H1 (cell line): ENCODE measurements around the gene ASB6. TPM values are rescaled to one million over a fixed set of nuclear protein-coding genes. Genes with fewer than 3 reads are reported as not detected.

ENCODE experiments used
- CTCF ChIA-PET: fragments of 300-600 bp; sonication (Branson Sonifier 250); formaldehyde crosslinking; loops from one replicate; lab custom pipeline; 2021; ENCODE audit not compliant: partially characterized antibody; lab: Charles Lee
- POLR2A ChIA-PET: fragments of 300-600 bp; sonication (Branson Sonifier 250); formaldehyde crosslinking; loops from one replicate; lab custom pipeline; 2021; ENCODE audit warnings: inconsistent platforms; ENCODE audit not compliant: partially characterized antibody; lab: Charles Lee
- DNase-seq, 2 experiments: peaks; one replicate each; pipeline versions ENCODE4 v3.0.0 to v3.0.0-alpha.2; 2010 to 2022; ENCODE audit warnings: low spot score in 2 of 2, low read depth in 1 of 2, mixed read lengths in 1 of 2
- FAIRE-seq: peaks from 2 replicates; lab custom pipeline; 2011; peaks lifted over from hg19 to GRCh38; lab: Jason Lieb, UNC
- H2AFZ ChIP-seq: 2 replicates; pipeline ENCODE4 v1.8.1; 2012; ENCODE audit warnings: low read length, inconsistent platforms
- H2AK5ac ChIP-seq: 2 replicates; pipeline ENCODE4 v1.6.1; 2013; ENCODE audit warnings: low read depth, low read length
- H2BK120ac ChIP-seq: replicated peaks from 2 replicates; pipeline ENCODE3; 2013; ENCODE audit warnings: low read depth, low read length, inconsistent platforms
- H2BK12ac ChIP-seq: 2 replicates; pipeline ENCODE4 v1.6.1; 2013; ENCODE audit warnings: low read depth, low read length
- H2BK15ac ChIP-seq: 2 replicates; pipeline ENCODE4 v1.6.1; 2013; ENCODE audit warnings: low read length
- H2BK20ac ChIP-seq: 2 replicates; pipeline ENCODE4 v1.6.1; 2013; ENCODE audit warnings: low read length
- H2BK5ac ChIP-seq: 2 replicates; pipeline ENCODE4 v1.6.1; 2013; ENCODE audit warnings: low read depth, low read length
- H3K14ac ChIP-seq: 2 replicates; pipeline ENCODE4 v1.6.1; 2013; ENCODE audit warnings: inconsistent platforms; ENCODE audit not compliant: insufficient read length
- H3K18ac ChIP-seq: 2 replicates; pipeline ENCODE4 v1.6.1; 2013; ENCODE audit warnings: low read length; ENCODE audit errors: extremely low read depth
- H3K23ac ChIP-seq: 2 replicates; pipeline ENCODE4 v1.6.1; 2013; ENCODE audit warnings: inconsistent platforms; ENCODE audit not compliant: insufficient read length
- H3K23me2 ChIP-seq: 2 replicates; pipeline ENCODE4 v1.6.1; 2013; ENCODE audit warnings: low read depth, low read length
- H3K27ac ChIP-seq: 2 replicates; pipeline ENCODE4 v1.6.1; 2011; ENCODE audit warnings: low read depth, low read length, inconsistent platforms
- H3K27me3 ChIP-seq, 4 experiments: replicated peaks in 1 of 4; 1 replicate in 1 of 4; 2 replicates in 3 of 4; pipeline versions ENCODE4 v1.6.1 to v1.8.1; 2011 to 2013; ENCODE audit warnings: low read length in 3 of 4, mild to moderate bottlenecking in 3 of 4, inconsistent platforms in 2 of 4, mixed read lengths in 2 of 4, moderate library complexity in 1 of 4; ENCODE audit not compliant: control insufficient read depth in 3 of 4, insufficient read depth in 3 of 4; ENCODE audit errors: extremely low read depth in 1 of 4
- H3K36me3 ChIP-seq, 4 experiments: 2 replicates each; pipeline versions ENCODE4 v1.6.1 to v1.8.1; 2011 to 2013; ENCODE audit warnings: mild to moderate bottlenecking in 4 of 4, low read length in 3 of 4, moderate library complexity in 2 of 4, control low read depth in 1 of 4, inconsistent platforms in 1 of 4; ENCODE audit not compliant: insufficient read depth in 4 of 4, control insufficient read depth in 2 of 4
- H3K4ac ChIP-seq: replicated peaks from 2 replicates; pipeline ENCODE3; 2013; ENCODE audit warnings: low read length, low read depth, mixed read lengths, inconsistent platforms; ENCODE audit not compliant: insufficient read length
- H3K4me1 ChIP-seq, 4 experiments: replicated peaks in 1 of 4; 1 replicate in 1 of 4; 2 replicates in 3 of 4; pipeline versions ENCODE4 v1.6.1 to v1.8.1; 2011 to 2013; ENCODE audit warnings: low read length in 3 of 4, inconsistent platforms in 2 of 4, mixed read lengths in 1 of 4; ENCODE audit not compliant: insufficient read depth in 4 of 4, control insufficient read depth in 3 of 4
- H3K4me2 ChIP-seq, 2 experiments: 2 replicates each; pipeline versions ENCODE4 v1.6.1 to v1.8.1; 2011 to 2013; ENCODE audit warnings: low read depth in 2 of 2, low read length in 2 of 2, control low read depth in 1 of 2, inconsistent platforms in 1 of 2, mild to moderate bottlenecking in 1 of 2; ENCODE audit not compliant: insufficient read depth in 1 of 2
- H3K4me3 ChIP-seq, 4 experiments: fragments of 200-600, 300-600 bp in 1 of 4; sonication (generic), shearing (Covaris generic), sonication (Bioruptor Twin) in 1 of 4; 2 replicates each; pipeline versions ENCODE4 v1.5.1 to v1.8.1; 2011 to 2016; ENCODE audit warnings: low read length in 4 of 4, low read depth in 3 of 4, control low read depth in 2 of 4, inconsistent platforms in 2 of 4, mild to moderate bottlenecking in 2 of 4, mixed read lengths in 1 of 4, moderate library complexity in 1 of 4; ENCODE audit not compliant: insufficient read depth in 2 of 4; ENCODE audit errors: extremely low read depth in 1 of 4
- H3K56ac ChIP-seq: replicated peaks from 2 replicates; pipeline ENCODE3; 2013; ENCODE audit warnings: low read depth, mild to moderate bottlenecking, mixed read lengths, low read length, inconsistent platforms; ENCODE audit not compliant: insufficient read length
- H3K79me1 ChIP-seq: 2 replicates; pipeline ENCODE4 v1.6.1; 2013; ENCODE audit warnings: low read depth, low read length, control low read depth
- H3K79me2 ChIP-seq, 2 experiments: 2 replicates each; pipeline versions ENCODE4 v1.6.1 to v1.8.1; 2012 to 2013; ENCODE audit warnings: low read length in 2 of 2, mild to moderate bottlenecking in 2 of 2, inconsistent platforms in 1 of 2; ENCODE audit not compliant: insufficient read depth in 2 of 2, control insufficient read depth in 1 of 2
- H3K9ac ChIP-seq, 4 experiments: replicated peaks in 1 of 4; 1 replicate in 1 of 4; 2 replicates in 3 of 4; pipeline versions ENCODE4 v1.6.1 to v1.8.1; 2011 to 2013; ENCODE audit warnings: low read depth in 3 of 4, low read length in 3 of 4, control low read depth in 2 of 4, mild to moderate bottlenecking in 2 of 4, moderate library complexity in 2 of 4, inconsistent platforms in 1 of 4; ENCODE audit errors: extremely low read depth in 1 of 4
- H3K9me3 ChIP-seq, 2 experiments: 2 replicates each; pipeline versions ENCODE4 v1.6.1 to v1.8.1; 2012 to 2013; ENCODE audit warnings: mild to moderate bottlenecking in 2 of 2, moderate library complexity in 2 of 2, control low read depth in 1 of 2, inconsistent platforms in 1 of 2, low read depth in 1 of 2, low read length in 1 of 2, mixed read lengths in 1 of 2; ENCODE audit not compliant: insufficient read depth in 2 of 2
- H4K20me1 ChIP-seq, 2 experiments: replicated peaks in 1 of 2; 2 replicates each; pipeline versions ENCODE3 to v1.8.1; 2011 to 2013; ENCODE audit warnings: inconsistent platforms in 2 of 2, low read length in 2 of 2, mild to moderate bottlenecking in 1 of 2; ENCODE audit not compliant: insufficient read depth in 2 of 2, control insufficient read depth in 1 of 2
- H4K5ac ChIP-seq: 2 replicates; pipeline ENCODE4 v1.6.1; 2013; ENCODE audit warnings: low read length, low read depth, mixed read lengths, inconsistent platforms; ENCODE audit not compliant: insufficient read length
- H4K8ac ChIP-seq: 2 replicates; pipeline ENCODE4 v1.8.0; 2013; ENCODE audit warnings: mild to moderate bottlenecking, moderate library complexity, low read length, inconsistent platforms; ENCODE audit not compliant: insufficient read depth; ENCODE audit errors: extremely low read depth
- H4K91ac ChIP-seq: replicated peaks from 2 replicates; pipeline ENCODE3; 2013; ENCODE audit warnings: low read length, mixed read lengths, inconsistent platforms; ENCODE audit not compliant: insufficient read length
- HDAC6 ChIP-seq: IDR thresholded peaks from one replicate; pipeline ENCODE4 v1.7.1; 2012; ENCODE audit warnings: low read depth, mild to moderate bottlenecking, inconsistent platforms, low read length, moderate library complexity
- KDM4A ChIP-seq: IDR thresholded peaks from one replicate; pipeline ENCODE4 v1.7.1; 2012; ENCODE audit warnings: low read depth, mild to moderate bottlenecking, moderate library complexity, low read length, inconsistent platforms; ENCODE audit not compliant: severe bottlenecking
- MAX ChIP-seq: IDR thresholded peaks from 2 replicates; pipeline ENCODE4 v1.6.1; 2012; ENCODE audit warnings: inconsistent platforms
- NANOG ChIP-seq: IDR thresholded peaks from 2 replicates; pipeline ENCODE4 v1.6.1; 2011; ENCODE audit warnings: low read length, low read depth, mild to moderate bottlenecking, inconsistent platforms; ENCODE audit not compliant: insufficient read depth, poor library complexity, severe bottlenecking
- WGBS, 2 experiments: shearing (Covaris generic) in 1 of 2; methylation state at CpG; one replicate each; pipeline versions ENCODE4 v1.1.6 to v1.1.7; 2013 to 2015; ENCODE audit warnings: low lambda C conversion rate in 2 of 2, mixed read lengths in 2 of 2, inconsistent platforms in 1 of 2, low coverage in 1 of 2, missing lambda C conversion rate in 1 of 2; ENCODE audit not compliant: insufficient replicate concordance in 2 of 2, insufficient coverage in 1 of 2, insufficient read length in 1 of 2; ENCODE audit errors: extremely low coverage in 1 of 2, missing lambda C conversion rate in 1 of 2; 5-methylcytosine and 5-hydroxymethylcytosine counted together
- polyA plus RNA-seq, 7 experiments: library from polyadenylated mRNA; depleted of rRNA in 3 of 7; stranded (reverse) in 5 of 7; unstranded in 2 of 7; fragments of >200 nt in 5 of 7; fragments of 200-250 nt in 2 of 7; gene quantifications; 1 replicate in 5 of 7; 2 replicates in 1 of 7; 4 replicates in 1 of 7; pipeline versions ENCODE4 v1.2.1 to v1.2.3, GENCODE V29; 2011 to 2013; ENCODE audit warnings: missing spikeins in 2 of 7, mixed read lengths in 2 of 7
- total RNA-seq: library from RNA; stranded (reverse); fragmentation: NEBNext Ultra II Directional; extraction: Animal tissue kit (Norgen Biotek cat#: 25700); gene quantifications from 2 replicates; pipeline ENCODE4 v1.2.1, GENCODE V29; 2021

Gene ASB6
- total and polyA plus RNA-seq, 2 of the 8 experiments (the other 6 are each of a cell fraction or from before 2014, with no cell fraction given) = 14.0 to 17.3 TPM

GRCh38 chr9:129597355-129598088, 44.4 kb downstream of the ASB6 start:
- H3K27ac ChIP-seq = no peak overlapping the region
- H4K91ac ChIP-seq = peak overlapping the region; percentile 2
- DNase-seq (peak in 1 of 2 experiments; percentile 76), FAIRE-seq (no peak)
- no peak overlapping the region for H3K56ac ChIP-seq
- peaks cover 0 to 21% (median 14%) of the 10 kb centered on the region in 4 experiments; a peak in 6 of 7 replicates for H3K4me1 ChIP-seq
- H4K5ac ChIP-seq = peak overlapping the region; percentile 63
- H3K14ac ChIP-seq = no peak overlapping the region
- no peak overlapping the region for H2BK20ac ChIP-seq
- peak overlapping the region; percentile 87 for H3K4ac ChIP-seq
- POLR2A ChIA-PET = interaction anchor here (0.6 to 2.5 kb wide), 16 partner anchors 8 to 448 kb away, joined by 3 to 8 read pairs (median 6); partner anchors contain the start of gene IER5L
- peak overlapping the region; percentile 88; the same call in 1 of the 2 replicates for H2BK12ac ChIP-seq
- peak overlapping the region; percentile 90 for H3K18ac ChIP-seq
- H3K9me3 ChIP-seq = no peaks in the 10 kb centered on the region
- WGBS, 2 experiments = 4% methylated on average over 26 of the region's 57 CpGs; no CpG with 5 or more reads in 1 of the 2 experiments
- peak overlapping the region; percentile 72; the same call in 1 of the 2 replicates for H2BK15ac ChIP-seq
- H3K9ac ChIP-seq = no peak overlapping the region; a peak in 1 of 7 replicates
- H4K8ac ChIP-seq = peak overlapping the region; percentile 88
- peak overlapping the region; percentile 77; the same call in 1 of the 2 replicates for H2BK5ac ChIP-seq
- H2BK120ac ChIP-seq = peak overlapping the region; percentile 39
- no peaks in the 10 kb centered on the region for H4K20me1 ChIP-seq
- H3K23me2 ChIP-seq = peaks cover 10% of the 10 kb centered on the region; the same call in 1 of the 2 replicates
- no peak overlapping the region for H3K23ac ChIP-seq
- H3K4me2 ChIP-seq = peak overlapping the region; percentile 81 to 98
- peaks cover 0 to 29% (median 18%) of the 10 kb centered on the region in 4 experiments; a peak in 6 of 7 replicates for H3K27me3 ChIP-seq
- no peak for TF ChIP-seq NANOG
- peak; percentile 31 for TF ChIP-seq KDM4A
- TF ChIP-seq MAX = 0 out of 2 replicates have a peak, but pooled peaks have one; percentile 48
- TF ChIP-seq HDAC6 = no peak
- CTCF ChIA-PET = interaction anchor here (0.9 to 3.6 kb wide), 12 partner anchors 9 to 462 kb away, joined by 3 to 12 read pairs (median 5); no protein-coding TSS in a partner anchor
- H2AFZ ChIP-seq = no peak overlapping the region
- H3K4me3 ChIP-seq = peak overlapping the region; percentile 52 to 70 (median 55)
- 0 out of 2 replicates have a peak overlapping the region, but pooled peaks have one; percentile 24 for H2AK5ac ChIP-seq
- H3K79me1 ChIP-seq = no peaks in the 10 kb centered on the region
- H3K79me2 ChIP-seq = no peaks in the 10 kb centered on the region
- no peaks in the 10 kb centered on the region for H3K36me3 ChIP-seq
